RWPE2 (cell line): Measurements from ENCODE around the gene HERPUD1.

Experiments used
- ATAC-seq: fragments of 200-7000 bp; cut with Tn5 transposase; 3 replicates; pipeline ENCODE4 v1.9.1; 2021; ENCODE audit warnings: low read depth
- DNase-seq: peaks from one replicate; pipeline ENCODE4 v3.0.0-alpha.2; 2020; ENCODE audit warnings: low spot score
- H3K27ac ChIP-seq: fragments of 450-650 bp; 2 replicates; pipeline ENCODE4 v1.5.1; 2017; ENCODE audit warnings: mild to moderate bottlenecking; ENCODE audit not compliant: poor library complexity, severe bottlenecking
- H3K27me3 ChIP-seq: fragments of 250-450 bp; sonication (Bioruptor Pico); 2 replicates; pipeline ENCODE4 v1.5.1; 2021; ENCODE audit warnings: mild to moderate bottlenecking, moderate library complexity; ENCODE audit not compliant: insufficient read depth, poor library complexity, severe bottlenecking
- H3K36me3 ChIP-seq: fragments of 250-450 bp; sonication (Bioruptor Pico); 2 replicates; pipeline ENCODE4 v1.5.1; 2020; ENCODE audit warnings: low read depth, mild to moderate bottlenecking, moderate library complexity
- H3K4me1 ChIP-seq: fragments of 250-450 bp; sonication (Bioruptor Pico); 2 replicates; pipeline ENCODE4 v1.5.1; 2021; ENCODE audit warnings: mild to moderate bottlenecking, moderate library complexity; ENCODE audit not compliant: insufficient read depth, poor library complexity, severe bottlenecking
- H3K4me3 ChIP-seq: fragments of 250-450 bp; sonication (Bioruptor Pico); 2 replicates; pipeline ENCODE4 v1.5.1; 2021; ENCODE audit warnings: mild to moderate bottlenecking, moderate library complexity; ENCODE audit not compliant: severe bottlenecking
- H3K9me3 ChIP-seq: fragments of 250-450 bp; sonication (Bioruptor Pico); 2 replicates; pipeline ENCODE4 v1.5.1; 2021; ENCODE audit warnings: mild to moderate bottlenecking, moderate library complexity; ENCODE audit not compliant: severe bottlenecking
- CTCF ChIP-seq: fragments of 450-650 bp; IDR thresholded peaks from one replicate; pipeline ENCODE4 v1.5.1; 2017; ENCODE audit warnings: mild to moderate bottlenecking, moderate library complexity; ENCODE audit not compliant: poor library complexity, severe bottlenecking

The HERPUD1 gene

GRCh38 chr16:56921571-56921970, 10.4 kb upstream of the HERPUD1 start:
- H3K9me3 ChIP-seq, result no peaks in the 10 kb centered on the region
- H3K36me3 ChIP-seq, result no peaks in the 10 kb centered on the region
- no peak for TF ChIP-seq CTCF
- ATAC-seq (no peak), DNase-seq (no peak)
- H3K4me1 ChIP-seq, result no peaks in the 10 kb centered on the region
- no peaks in the 10 kb centered on the region for H3K27me3 ChIP-seq
- H3K27ac ChIP-seq, result no peak overlapping the region
- no peak overlapping the region for H3K4me3 ChIP-seq

GRCh38 chr16:56923481-56924091, 8.4 kb upstream of the HERPUD1 start:
- H3K36me3 ChIP-seq, result no peaks in the 10 kb centered on the region
- H3K4me1 ChIP-seq, result no peaks in the 10 kb centered on the region
- no peak for DNase-seq
- no peak overlapping the region for H3K4me3 ChIP-seq
- no peak overlapping the region for H3K27ac ChIP-seq
- no peaks in the 10 kb centered on the region for H3K27me3 ChIP-seq
- H3K9me3 ChIP-seq, result no peaks in the 10 kb centered on the region
- TF ChIP-seq CTCF, result no peak
- ATAC-seq, result no peak

- peaks cover 2% of the 10 kb centered on the region for H3K36me3 ChIP-seq
- no peaks in the 10 kb centered on the region for H3K27me3 ChIP-seq
- peaks cover 4% of the 10 kb centered on the region for H3K4me1 ChIP-seq
- no peak overlapping the region for H3K4me3 ChIP-seq
- no peak overlapping the region for H3K27ac ChIP-seq
- DNase-seq (no peak), ATAC-seq (no peak)
- H3K9me3 ChIP-seq, result no peaks in the 10 kb centered on the region
- no peak for TF ChIP-seq CTCF
These were observed 4.5 kb upstream of the HERPUD1 start for GRCh38 chr16:56927471-56927870.

- ATAC-seq (no peak), DNase-seq (no peak)
- Histone ChIP-seq H3K36me3 (peaks cover 23% of the 10 kb centered on the region), H3K4me1 (peaks cover 4% of the 10 kb centered on the region), H3K4me3 (no peak overlapping the region), H3K27ac (no peak overlapping the region), H3K9me3 (no peaks in the 10 kb centered on the region), H3K27me3 (no peaks in the 10 kb centered on the region)
- no peak for TF ChIP-seq CTCF
These were observed 2.3 kb upstream of the HERPUD1 start for GRCh38 chr16:56929639-56930038.

GRCh38 chr16:56930486-56931270, 1.3 kb upstream of the HERPUD1 start:
- no peaks in the 10 kb centered on the region for H3K9me3 ChIP-seq
- H3K27ac ChIP-seq, result peak overlapping the region; percentile 71
- peaks cover 13% of the 10 kb centered on the region for H3K4me1 ChIP-seq
- ATAC-seq (no peak), DNase-seq (no peak)
- H3K4me3 ChIP-seq, result no peak overlapping the region
- H3K36me3 ChIP-seq, result peaks cover 33% of the 10 kb centered on the region
- no peaks in the 10 kb centered on the region for H3K27me3 ChIP-seq
- no peak for TF ChIP-seq CTCF
